HG03565 (cell line): ENCODE measurements around the gene ABHD11.
"Not testable (repeated sequence)": the region's sequence is repeated elsewhere in the genome, so short reads cannot be mapped to it uniquely, and the experiment has no call there.

Source experiments
- ATAC-seq: cut with Tn5 transposase; IDR thresholded peaks from one replicate; pipeline ENCODE4 v1.9.1; 2021; ENCODE audit warnings: mild to moderate bottlenecking, moderate library complexity; ENCODE audit not compliant: unreplicated experiment

ABHD11 gene, protein sequence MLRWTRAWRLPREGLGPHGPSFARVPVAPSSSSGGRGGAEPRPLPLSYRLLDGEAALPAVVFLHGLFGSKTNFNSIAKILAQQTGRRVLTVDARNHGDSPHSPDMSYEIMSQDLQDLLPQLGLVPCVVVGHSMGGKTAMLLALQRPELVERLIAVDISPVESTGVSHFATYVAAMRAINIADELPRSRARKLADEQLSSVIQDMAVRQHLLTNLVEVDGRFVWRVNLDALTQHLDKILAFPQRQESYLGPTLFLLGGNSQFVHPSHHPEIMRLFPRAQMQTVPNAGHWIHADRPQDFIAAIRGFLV

GRCh38 chr7:73738612-73739386 is at the start of gene ABHD11:
TSS of gene ABHD11 (minus strand) at chr7:73738802. CDS start at chr7:73738770, 32 bp downstream.
- peak; percentile 76 for ATAC-seq

GRCh38 chr7:73787786-73788048 is 49.1 kb upstream of the ABHD11 start:
- ATAC-seq: not testable (repeated sequence)

- ATAC-seq: no peak
Measured at GRCh38 chr7:73786588-73786987, 48.0 kb upstream of the ABHD11 start.

DNA sequence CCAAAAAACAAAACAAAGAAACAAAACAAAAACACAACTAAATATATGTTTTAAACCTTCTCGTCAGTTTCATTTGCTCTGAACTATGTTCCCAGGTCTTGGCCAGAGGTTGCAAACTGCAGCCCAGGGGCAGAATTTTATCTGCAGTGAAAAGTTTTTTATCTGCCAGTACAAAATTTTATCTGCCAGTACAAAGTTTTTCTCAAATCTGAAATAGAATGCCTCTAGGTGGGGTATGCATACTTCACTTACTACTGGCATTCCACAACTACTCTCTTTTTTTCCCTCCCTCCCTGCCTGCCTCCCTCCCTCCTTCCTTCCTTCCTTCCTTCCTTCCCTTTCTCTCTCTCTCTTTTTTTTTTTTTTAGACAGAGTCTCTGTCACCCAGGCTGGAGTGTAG is 40.9 kb upstream of the ABHD11 start:
- no peak for ATAC-seq

GRCh38 chr7:73778801-73779389 is 40.3 kb upstream of the ABHD11 start:
- no peak for ATAC-seq

GRCh38 chr7:73774923-73775322 is 36.3 kb upstream of the ABHD11 start:
- no peak for ATAC-seq

DNA sequence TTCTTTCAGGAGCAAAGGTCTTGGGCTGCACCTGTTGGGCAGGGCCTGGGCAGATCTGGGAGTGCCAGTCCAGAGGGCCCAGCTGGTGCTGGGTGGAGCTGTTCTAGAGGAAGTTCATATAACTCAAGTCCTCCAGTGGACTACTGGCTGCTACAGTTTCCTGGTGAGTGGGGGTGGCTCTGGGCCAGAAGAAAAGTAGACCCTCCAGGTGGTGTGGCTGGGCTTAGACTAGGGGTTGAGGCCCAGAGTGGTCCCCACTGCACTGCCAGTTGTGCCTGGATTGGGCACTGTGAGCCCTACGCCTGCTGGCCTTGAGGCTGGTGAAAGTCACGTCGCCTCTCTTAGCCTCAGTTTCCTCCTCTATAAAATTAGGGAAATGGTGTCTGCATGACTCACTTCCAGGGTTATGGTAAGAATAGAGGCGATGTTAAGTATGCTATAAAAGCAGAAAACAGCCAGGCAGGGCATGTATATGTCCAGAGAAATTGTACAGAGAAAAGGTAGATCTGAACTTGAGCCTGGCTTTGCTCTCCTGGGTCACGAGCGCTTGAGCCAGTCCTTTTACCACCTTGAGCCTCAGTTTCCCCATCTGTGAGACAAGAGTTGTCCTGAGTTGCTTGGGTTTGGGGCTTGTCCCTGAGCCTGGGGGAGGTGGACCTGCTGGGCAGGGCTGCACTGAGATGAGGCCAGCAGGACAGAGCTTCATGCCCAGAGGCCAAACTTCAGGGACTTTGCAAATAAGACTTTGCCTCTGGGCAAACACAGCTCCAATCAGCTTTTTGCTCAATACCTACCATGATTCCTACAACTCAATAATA is 35.3 kb upstream of the ABHD11 start:
- ATAC-seq: no peak

GRCh38 chr7:73770860-73771670 is 32.5 kb upstream of the ABHD11 start:
- no peak for ATAC-seq

DNA sequence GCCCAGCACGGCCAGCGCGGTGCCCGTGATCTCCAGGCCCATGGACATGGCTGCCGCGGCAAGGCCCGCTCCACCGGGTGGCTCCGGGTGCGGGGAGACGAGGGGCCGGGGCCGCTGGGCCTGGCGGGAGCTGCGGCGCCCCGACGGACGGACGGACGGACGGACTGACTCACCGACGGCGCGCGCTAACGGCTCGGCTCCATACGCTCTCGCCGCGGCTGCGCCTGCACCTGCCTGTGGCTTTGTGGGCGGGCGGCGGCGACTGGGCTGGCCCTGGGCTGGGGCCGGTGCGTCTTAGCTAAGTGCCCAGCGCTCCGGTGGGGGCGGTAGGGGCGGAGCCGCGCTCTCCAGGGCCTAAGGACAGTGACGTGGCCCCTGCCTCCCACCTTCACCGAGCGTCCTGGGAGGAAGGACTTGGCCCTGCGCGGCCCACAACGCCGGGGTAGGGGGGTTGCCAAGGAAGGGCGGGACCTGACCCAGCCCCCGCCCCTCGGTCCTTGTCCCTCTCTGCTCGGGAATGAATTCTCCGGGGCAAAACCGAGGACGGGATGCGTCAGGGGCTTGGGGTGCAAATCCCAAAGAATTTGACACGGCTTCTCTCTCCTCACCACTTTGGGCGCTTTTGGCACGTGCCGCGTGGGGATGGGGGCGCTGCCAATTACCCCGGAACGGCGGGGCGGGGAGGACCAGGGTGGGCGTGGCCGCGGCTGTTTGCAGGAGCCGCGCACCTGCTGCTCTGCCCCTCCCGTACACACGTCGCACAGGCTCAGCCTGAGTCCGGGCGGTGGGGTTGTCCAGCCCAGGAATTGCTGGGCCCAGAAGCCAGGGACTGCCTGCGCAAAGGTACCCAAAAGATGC is 31.6 kb upstream of the ABHD11 start, which contains the start of gene CLDN3:
CLDN3 (minus strand) TSS at position 269 of the 858 bp plus-strand sequence; CDS start at position 48, 221 bp downstream.
- no peak for ATAC-seq

DNA sequence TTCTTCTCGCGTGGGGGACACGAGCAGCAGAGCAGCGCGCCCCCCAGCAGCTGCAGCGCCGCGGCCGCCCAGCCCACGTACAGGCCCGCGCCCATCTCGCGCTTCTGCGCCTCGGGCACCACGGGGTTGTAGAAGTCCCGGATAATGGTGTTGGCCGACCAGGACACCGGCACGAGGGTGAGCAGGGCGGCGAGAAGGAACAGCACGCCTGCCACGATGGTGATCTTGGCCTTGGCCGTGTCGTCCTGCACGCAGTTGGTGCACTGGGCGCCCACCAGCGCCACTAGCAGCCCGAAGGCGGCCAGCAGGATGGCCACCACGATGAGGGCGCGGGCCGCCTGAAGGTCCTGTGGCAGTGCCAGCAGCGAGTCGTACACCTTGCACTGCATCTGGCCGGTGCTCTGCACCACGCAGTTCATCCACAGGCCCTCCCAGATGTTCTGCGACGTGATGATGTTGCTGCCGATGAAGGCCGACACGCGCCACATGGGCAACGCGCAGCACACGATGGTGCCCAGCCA is 30.9 kb upstream of the ABHD11 start:
- ATAC-seq: no peak

DNA sequence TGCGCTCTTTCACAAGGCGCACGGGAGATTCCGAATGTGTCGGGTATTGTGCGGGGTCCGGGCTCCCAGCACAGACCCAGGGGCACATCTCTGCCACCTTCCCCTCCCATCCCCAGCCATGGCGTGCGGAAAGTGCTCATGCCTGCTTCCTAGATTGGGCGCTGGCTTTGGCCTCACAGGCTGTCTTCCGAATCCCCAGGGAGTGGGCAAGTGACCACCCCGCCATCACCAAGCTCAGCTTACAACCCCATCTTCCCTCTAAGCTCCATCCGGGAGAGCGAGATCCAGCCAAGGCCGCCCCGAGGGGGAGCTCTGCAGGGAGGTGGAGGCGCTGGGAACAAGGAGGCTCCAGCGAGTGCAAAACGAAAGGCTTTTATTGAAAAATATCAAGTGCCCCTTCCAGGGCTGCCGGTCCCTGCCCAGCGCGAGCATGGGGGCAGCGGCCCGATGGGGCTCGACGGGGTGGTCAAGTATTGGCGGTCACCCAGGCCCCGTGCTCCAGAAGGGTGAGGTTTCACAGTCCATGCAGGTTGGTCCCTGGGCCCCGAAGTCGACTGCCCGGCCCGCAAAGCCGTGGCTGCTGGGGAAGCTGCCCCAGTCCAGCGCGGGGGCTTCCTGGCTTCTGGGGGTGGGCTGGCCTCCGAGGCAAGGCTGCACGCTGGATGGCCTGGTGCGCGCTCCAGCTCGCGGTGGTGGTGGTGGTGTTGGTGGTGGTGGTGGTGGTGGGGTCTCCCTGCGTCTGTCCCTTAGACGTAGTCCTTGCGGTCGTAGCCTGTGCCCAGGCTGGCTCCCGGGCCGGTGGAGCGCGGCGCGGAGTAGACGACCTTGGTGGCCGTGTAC is 30.3 kb upstream of the ABHD11 start:
- ATAC-seq: no peak

- no peak for ATAC-seq
Measured at GRCh38 chr7:73766556-73767229, 28.1 kb upstream of the ABHD11 start.

DNA sequence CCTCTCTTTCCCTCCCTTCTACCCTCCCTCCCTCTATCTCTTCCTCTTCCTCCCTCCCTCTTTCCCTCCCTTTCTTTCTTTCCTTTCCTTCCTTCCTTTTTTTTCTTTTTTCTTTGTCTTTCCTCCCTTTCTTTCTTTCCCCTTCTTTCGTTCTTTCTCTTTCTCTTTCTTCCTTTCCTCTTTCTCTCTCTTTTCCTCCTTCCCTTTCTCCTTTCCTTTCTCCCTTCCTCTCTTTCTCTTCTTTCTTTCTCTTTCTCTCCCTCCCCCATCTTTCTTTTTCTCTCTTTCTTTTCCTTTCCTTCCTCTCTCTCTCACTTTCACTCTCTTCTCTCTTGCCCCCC is 24.0 kb upstream of the ABHD11 start:
- no peak for ATAC-seq

GRCh38 chr7:73761854-73762658 is 23.5 kb upstream of the ABHD11 start:
- no peak for ATAC-seq

- ATAC-seq: no peak
Measured at GRCh38 chr7:73758581-73759138, 20.1 kb upstream of the ABHD11 start.

DNA sequence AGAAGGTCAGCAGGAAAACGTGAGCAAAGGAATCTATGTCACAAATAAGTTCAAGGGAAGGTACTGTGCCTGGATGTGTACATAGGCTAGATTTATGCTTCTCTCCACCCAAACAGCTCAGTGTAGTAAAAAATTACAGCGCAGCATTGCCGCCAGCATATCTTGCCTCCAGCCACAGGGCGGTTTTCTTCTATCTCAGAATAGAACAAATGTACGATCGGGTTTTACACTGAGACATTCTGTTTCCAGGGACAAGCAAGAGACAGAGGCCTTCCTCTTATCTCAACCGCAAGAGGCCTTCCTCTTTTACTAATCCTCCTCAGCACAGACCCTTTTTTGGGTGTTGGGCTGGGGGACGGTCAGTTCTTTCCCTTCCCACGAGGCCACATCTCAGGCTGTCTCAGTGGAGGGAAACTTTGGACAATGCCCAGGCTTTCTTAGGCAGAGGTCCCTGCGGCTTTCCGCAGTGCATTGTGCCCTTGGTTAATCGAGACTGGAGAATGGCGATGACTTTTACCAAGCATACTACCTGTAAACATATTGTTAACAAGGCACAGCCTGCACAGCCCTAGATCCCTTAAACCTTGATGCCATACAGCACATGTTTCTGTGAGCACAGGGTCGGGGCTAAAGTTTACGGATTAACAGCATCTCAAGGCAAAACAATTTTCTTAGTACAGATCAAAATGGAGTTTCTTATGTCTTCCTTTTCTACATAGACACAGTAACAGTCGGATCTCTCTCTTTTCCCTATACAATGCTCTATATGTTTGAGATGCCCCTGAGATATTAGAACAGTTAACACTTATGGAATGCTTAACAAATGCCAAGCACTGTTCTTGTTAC is 11.6 kb upstream of the ABHD11 start:
- no peak for ATAC-seq
